Motor neuron (in vitro differentiated cells): ENCODE measurements around the gene ABTB1. TPM values are rescaled to one million over a fixed set of nuclear protein-coding genes. Genes with fewer than 3 reads are reported as not detected.

ENCODE experiments used
- ATAC-seq, 8 experiments: fragments of 200-7000 bp; cut with Tn5 transposase; replicated peaks in 6 of 8; 2 replicates each; pipeline ENCODE4 v1.8.0; 2021; ENCODE audit warnings: mild to moderate bottlenecking in 8 of 8, moderate library complexity in 8 of 8
- H3K27ac ChIP-seq, 2 donors: fragments of 250-450 bp; sonication (Bioruptor Pico); 2 replicates each; pipeline ENCODE4 v1.9.0; 2021; ENCODE audit warnings: antibody characterized with exemption in 2 of 2, mild to moderate bottlenecking in 2 of 2, moderate library complexity in 1 of 2
- H3K4me1 ChIP-seq, 2 donors: fragments of 250-450 bp; sonication (Bioruptor Pico); replicated peaks in 1 of 2; 2 replicates each; pipeline ENCODE4 v1.6.1; 2021; ENCODE audit warnings: antibody characterized with exemption in 2 of 2, mild to moderate bottlenecking in 2 of 2, moderate library complexity in 1 of 2
- H3K4me3 ChIP-seq, 5 donors: fragments of 250-450 bp; sonication (Bioruptor Pico); 2 replicates each; pipeline ENCODE4 v1.9.0; 2021; ENCODE audit warnings: antibody characterized with exemption in 5 of 5, mild to moderate bottlenecking in 5 of 5, moderate library complexity in 4 of 5
- WGBS, 10 experiments: fragments of 450-650 bp; shearing (Covaris generic); methylation state at CpG; one replicate each; pipeline ENCODE4 v1.0.0; 2022; 5-methylcytosine and 5-hydroxymethylcytosine counted together
- in situ Hi-C, 9 experiments: fragments of 400-800 bp; cut with MboI; loops; one replicate each; pipeline ENCODE4 v1.15.0; 2021; ENCODE audit warnings: low sequenced_read_pairs in 9 of 9, low pct_unique_long_range_greater_than_20kb in 2 of 9; ENCODE audit not compliant: unreplicated experiment in 9 of 9
- total RNA-seq, 8 experiments: library from RNA; unstranded; fragments of 300-600 nt; gene quantifications; 2 replicates each; pipeline versions ENCODE4 v1.2.3 to v1.2.4, GENCODE V29; 2022

Gene ABTB1
- 10 to 100 TPM in 2 of 8 experiments, 1 to 10 TPM in 4, under 1 TPM in 2; 0.60 to 61.4 (median 3.0) TPM for total RNA-seq

GRCh38 chr3:127672429-127673190 lies at the start of gene ABTB1:
Gene ABTB1, plus strand, starts transcription at chr3:127672952. Its CDS starts 74 bp downstream, at chr3:127673026.
- Histone ChIP-seq H3K27ac (peak within 1 kb of the TSS in 1 of 2 donors; percentile 65), H3K4me3 (peak within 1 kb of the TSS; percentile 33 to 62 (median 46)), H3K4me1 (peaks cover 2 to 4% of the 10 kb centered on the region in 2 donors)
- peak; percentile 78 to 85 (median 83) for ATAC-seq
- no CpG with 5 or more reads among the region's 102 CpGs for WGBS, 10 experiments
- in situ Hi-C loops, result loop anchor here in 1 of 9 experiments (25.0 kb wide), 1 partner anchor 315 kb away; no protein-coding TSS in a partner anchor

GRCh38 chr3:127624063-127624462 lies 48.7 kb upstream of the ABTB1 start:
- Histone ChIP-seq H3K27ac (no peak overlapping the region), H3K4me1 (peaks cover 0 to 3% of the 10 kb centered on the region in 2 donors), H3K4me3 (no peak overlapping the region)
- 83 to 100% (median 94%) methylated on average over 1 to 4 of the region's 5 CpGs; no CpG with 5 or more reads in 3 of the 10 experiments for WGBS, 10 experiments
- no peak for ATAC-seq
- in situ Hi-C loops, result no loop called here

- H3K27ac ChIP-seq, result no peak overlapping the region
- H3K4me3 ChIP-seq, result no peak overlapping the region
- H3K4me1 ChIP-seq, result peaks cover 9 to 14% of the 10 kb centered on the region in 2 donors
- ATAC-seq, result no peak
- 0 to 100% (median 50%) methylated on average over 1 to 2 of the region's 2 CpGs for WGBS, 10 experiments
- in situ Hi-C loops, result no loop called here
Measured at GRCh38 chr3:127625821-127626220, 46.9 kb upstream of the ABTB1 start.

DNA sequence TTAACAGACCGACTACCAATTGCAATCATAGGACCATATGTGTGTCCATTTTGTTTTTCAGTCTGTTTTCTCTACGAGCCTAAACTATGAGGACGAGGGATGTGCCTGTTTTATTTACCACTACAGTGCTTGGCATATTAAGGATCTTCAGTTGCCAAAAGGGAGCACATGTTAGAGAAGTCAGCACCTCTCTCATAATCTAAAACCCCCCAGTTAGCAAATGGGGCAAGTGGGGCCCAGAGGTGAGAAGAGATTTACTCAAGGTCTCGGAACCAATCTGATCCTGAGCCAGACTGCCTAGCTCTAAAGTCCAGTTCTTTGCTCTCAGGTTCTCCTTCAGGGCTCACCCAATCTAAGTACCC lies 44.3 kb upstream of the ABTB1 start:
- 0 to 100% (median 54%) methylated on average over 1 to 3 of the region's 4 CpGs; no CpG with 5 or more reads in 4 of the 10 experiments for WGBS, 10 experiments
- H3K4me1 ChIP-seq, result peaks cover 17 to 19% of the 10 kb centered on the region in 2 donors
- ATAC-seq, result no peak
- no peak overlapping the region for H3K27ac ChIP-seq
- in situ Hi-C loops, result no loop called here
- H3K4me3 ChIP-seq, result peak overlapping the region; percentile 60 to 95 (median 70)

GRCh38 chr3:127628788-127629466 lies 43.8 kb upstream of the ABTB1 start, which contains the start of gene PODXL2:
Gene PODXL2, plus strand, starts transcription at chr3:127629185. Its CDS starts 35 bp downstream, at chr3:127629220.
- Histone ChIP-seq H3K4me1 (peaks cover 17 to 19% of the 10 kb centered on the region in 2 donors), H3K27ac (peak within 1 kb of the TSS; percentile 80 to 84), H3K4me3 (peak within 1 kb of the TSS; percentile 60 to 95 (median 70))
- peak; percentile 82 to 92 (median 86) for ATAC-seq
- in situ Hi-C loops, result no loop called here
- 0 to 47% (median 15%) methylated on average over 3 to 29 of the region's 105 CpGs; no CpG with 5 or more reads in 5 of the 10 experiments for WGBS, 10 experiments

DNA sequence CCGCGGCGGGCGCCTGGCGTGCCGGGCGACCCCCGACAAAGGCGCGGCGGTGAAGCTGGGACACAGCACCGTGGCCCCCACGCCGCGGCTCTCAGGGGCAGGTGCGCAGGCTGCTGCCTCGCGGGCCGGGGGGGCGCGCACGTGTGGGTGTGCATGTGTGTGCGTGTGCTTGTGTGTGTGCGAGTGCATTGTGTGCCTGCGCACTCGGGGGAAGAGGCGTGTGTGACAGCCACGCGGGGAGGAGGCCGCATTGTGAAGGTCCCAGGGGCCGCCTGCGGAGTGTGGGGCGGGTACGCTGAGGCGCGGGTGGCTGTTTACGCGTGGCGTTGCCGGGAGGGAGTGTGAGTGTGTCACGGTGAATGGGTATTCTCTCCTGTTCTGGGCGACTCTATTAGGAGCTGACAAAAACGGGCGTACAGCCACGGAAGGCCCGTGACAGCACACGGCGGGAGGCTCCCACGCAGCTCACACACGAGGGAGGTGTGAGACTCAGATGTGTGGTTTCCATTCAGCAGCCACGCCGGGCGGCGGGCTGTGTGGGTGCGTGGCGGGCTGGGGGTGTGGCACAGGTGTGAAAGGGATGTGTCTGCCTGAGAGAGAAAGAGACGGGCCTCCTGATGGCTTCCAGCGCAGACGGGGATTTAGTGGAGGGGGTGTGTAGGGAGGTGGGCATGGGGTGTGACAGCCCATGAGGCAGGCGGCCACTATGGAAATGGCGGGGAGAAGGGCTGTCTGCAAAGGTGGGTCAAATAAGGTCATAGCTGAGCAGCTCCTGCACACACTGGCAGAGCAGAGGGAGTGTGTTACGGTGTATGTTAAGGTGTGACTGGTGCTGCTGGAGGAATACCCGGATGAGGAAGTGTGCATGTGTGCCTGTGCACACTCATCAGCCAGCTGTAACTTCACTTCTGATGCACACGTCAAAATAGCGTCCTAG lies 43.0 kb upstream of the ABTB1 start:
- peak; percentile 10 to 58 (median 44) for ATAC-seq
- Histone ChIP-seq H3K27ac (peak overlapping the region; percentile 80 to 84), H3K4me3 (peak overlapping the region; percentile 60 to 95 (median 70)), H3K4me1 (peaks cover 17 to 19% of the 10 kb centered on the region in 2 donors)
- 0 to 72% (median 37%) methylated on average over 1 to 12 of the region's 65 CpGs; no CpG with 5 or more reads in 3 of the 10 experiments for WGBS, 10 experiments
- in situ Hi-C loops, result no loop called here

DNA sequence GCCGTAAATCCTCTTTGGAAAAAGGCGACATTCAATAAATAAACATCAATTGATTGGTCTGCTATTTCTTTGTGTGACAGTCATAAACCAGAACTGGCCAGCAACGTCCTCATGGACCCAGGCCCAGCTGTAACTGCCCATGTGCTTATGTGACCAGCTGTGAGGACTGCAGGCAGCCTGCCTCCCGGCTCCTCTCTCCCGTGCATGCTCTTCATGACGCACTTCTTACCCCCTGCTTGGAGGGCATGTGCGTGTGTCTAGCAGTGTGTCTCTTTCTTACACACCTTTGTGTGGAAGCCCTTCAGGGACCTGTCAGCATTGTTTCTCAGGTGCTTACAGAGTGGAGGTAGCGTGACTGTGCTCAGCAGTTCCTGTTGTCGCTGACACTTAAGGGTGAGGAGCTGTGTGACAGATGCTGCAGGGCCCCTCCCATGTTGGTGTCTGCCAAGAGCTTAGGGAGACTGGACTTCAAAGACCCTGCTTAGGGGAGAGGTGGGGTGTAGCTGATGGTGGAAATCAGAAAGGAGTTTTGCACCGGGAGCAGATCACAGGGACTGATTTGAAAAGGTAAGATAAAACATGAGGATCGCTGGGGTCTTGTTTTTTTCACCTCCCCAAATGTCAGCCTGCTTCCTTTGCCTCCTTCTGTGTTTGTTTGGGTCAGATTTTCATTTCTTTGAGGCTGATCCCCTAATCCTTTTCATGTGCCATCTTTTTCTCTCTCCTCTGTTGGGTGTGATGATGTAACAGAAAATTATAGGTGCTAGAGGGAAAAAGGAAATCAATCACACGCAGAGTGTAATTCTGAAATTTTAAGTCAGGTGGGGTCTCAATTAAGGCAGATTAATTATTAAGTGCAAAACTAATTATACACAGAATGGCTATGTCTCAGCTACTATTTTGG lies 41.7 kb upstream of the ABTB1 start:
- H3K4me1 ChIP-seq, result peaks cover 17 to 19% of the 10 kb centered on the region in 2 donors
- in situ Hi-C loops, result no loop called here
- H3K4me3 ChIP-seq, result peak overlapping the region in 4 of 5 donors; percentile 9 to 95 (median 76)
- 63 to 100% (median 80%) methylated on average over 1 to 8 of the region's 12 CpGs; no CpG with 5 or more reads in 1 of the 10 experiments for WGBS, 10 experiments
- peak in 1 of 8 experiments; percentile 18 for ATAC-seq
- H3K27ac ChIP-seq, result no peak overlapping the region

DNA sequence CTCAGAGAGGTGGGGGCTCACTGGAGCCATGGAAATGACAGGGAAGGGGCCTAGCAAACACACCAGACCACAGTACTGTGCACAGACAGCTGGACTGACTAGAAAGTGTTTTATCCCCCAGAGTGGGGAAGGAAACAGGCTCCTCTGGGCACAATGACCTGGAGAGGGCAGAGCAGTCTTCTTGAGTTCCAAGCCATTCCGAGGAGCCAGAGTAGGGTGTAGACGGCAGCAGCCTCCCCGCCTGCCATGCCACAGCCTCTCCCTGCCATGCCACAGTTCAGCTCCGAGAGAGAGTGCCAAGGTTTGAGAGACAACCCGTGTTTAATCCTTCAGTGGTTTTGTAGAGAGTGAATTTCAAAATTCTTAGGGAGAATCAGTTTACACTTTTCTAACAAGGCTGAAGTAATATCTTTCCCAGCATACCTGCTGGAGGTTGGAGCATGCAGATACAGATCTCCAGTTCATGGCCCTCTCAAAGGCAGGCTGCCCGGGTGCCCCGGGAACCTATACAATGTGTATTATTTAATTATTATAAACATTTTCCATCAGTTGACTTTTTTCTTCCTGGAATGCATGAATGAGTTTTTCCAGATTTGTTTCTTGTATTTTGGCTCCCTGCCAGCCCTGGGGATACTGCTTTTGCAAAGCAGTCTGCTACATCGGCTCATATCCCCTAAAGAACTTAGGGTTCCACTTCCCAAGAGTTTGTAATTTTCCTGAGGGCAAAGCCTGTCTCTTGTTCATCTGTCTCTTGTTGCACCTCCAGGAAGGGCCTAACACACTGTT lies 40.5 kb upstream of the ABTB1 start:
- Histone ChIP-seq H3K27ac (no peak overlapping the region), H3K4me1 (peaks cover 17 to 19% of the 10 kb centered on the region in 2 donors), H3K4me3 (no peak overlapping the region)
- ATAC-seq, result peak in 1 of 8 experiments; percentile 7
- in situ Hi-C loops, result no loop called here
- WGBS, 10 experiments, result 44 to 93% (median 83%) methylated on average over 1 to 6 of the region's 8 CpGs; no CpG with 5 or more reads in 4 of the 10 experiments

GRCh38 chr3:127634653-127635052 lies 38.1 kb upstream of the ABTB1 start:
- in situ Hi-C loops, result no loop called here
- Histone ChIP-seq H3K27ac (no peak overlapping the region), H3K4me3 (no peak overlapping the region), H3K4me1 (peaks cover 16 to 17% of the 10 kb centered on the region in 2 donors)
- peak in 4 of 8 experiments; percentile 22 to 70 (median 45) for ATAC-seq
- WGBS, 10 experiments, result 67 to 100% (median 88%) methylated on average over 3 to 10 of the region's 12 CpGs; no CpG with 5 or more reads in 2 of the 10 experiments

DNA sequence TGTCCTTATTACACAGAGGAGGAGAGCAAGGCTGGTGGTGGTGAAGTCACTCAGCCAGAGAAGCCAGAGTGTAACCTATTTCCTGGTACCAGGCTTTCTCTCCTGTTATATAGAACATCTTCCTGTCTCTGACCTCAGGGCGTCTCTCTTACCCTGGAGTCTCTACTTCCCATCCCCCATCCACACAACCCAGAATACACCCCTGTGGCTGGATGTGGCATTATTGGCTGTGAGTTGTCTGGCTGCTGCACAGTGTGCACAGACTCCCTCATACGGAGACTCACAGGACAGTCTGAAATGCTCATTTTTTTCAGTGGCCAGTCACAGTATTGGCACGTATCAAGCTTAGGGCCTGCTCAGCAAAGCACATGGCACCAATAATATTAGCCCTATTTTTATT lies 35.2 kb upstream of the ABTB1 start:
- in situ Hi-C loops, result no loop called here
- 0 to 94% (median 70%) methylated on average over 1 to 3 of the region's 3 CpGs; no CpG with 5 or more reads in 4 of the 10 experiments for WGBS, 10 experiments
- no peak overlapping the region for H3K27ac ChIP-seq
- H3K4me3 ChIP-seq, result no peak overlapping the region
- ATAC-seq, result peak in 5 of 8 experiments; percentile 32 to 71 (median 66)
- H3K4me1 ChIP-seq, result no peaks in the 10 kb centered on the region

DNA sequence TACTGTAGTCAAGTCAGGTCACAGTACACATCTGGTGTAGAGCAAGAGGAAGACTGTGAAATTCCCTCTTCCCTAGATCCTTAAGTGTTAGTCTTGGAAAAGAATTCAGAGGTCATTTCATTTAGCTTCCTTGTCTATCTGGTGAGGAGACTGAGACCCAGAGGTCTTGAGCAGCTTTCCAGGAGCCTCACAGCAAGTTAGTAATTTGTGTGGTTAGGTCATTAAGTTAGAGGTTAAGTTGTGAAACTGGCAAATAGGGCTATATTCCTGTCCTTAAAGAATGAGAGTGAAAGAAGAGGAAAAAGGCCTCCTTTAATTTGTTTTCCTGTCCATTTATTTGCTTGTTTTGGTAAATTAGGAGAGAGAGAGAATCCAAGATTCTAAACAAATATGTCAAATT lies 34.8 kb upstream of the ABTB1 start:
- no peak for ATAC-seq

More for the DNA sequence above, 34.8 kb upstream of the ABTB1 start:
- in situ Hi-C loops, result no loop called here
- Histone ChIP-seq H3K4me1 (no peaks in the 10 kb centered on the region), H3K27ac (no peak overlapping the region), H3K4me3 (no peak overlapping the region)
